Esophagus (tissue), 2 donors: ENCODE results near the gene LOC101059915.
"Not testable (repeated sequence)": the region's sequence is repeated elsewhere in the genome, so short reads cannot be mapped to it uniquely, and the experiment has no call there.

Experiments
- H3K27ac ChIP-seq, 2 donors: one replicate each; pipeline ENCODE4 v1.5.1; 2013; ENCODE audit warnings: low read depth in 2 of 2, mild to moderate bottlenecking in 2 of 2, inconsistent platforms in 1 of 2, low read length in 1 of 2, moderate library complexity in 1 of 2
- H3K27me3 ChIP-seq, 2 donors: one replicate each; pipeline ENCODE4 v1.6.1; 2013; ENCODE audit warnings: low read length in 2 of 2, control low read depth in 1 of 2, mild to moderate bottlenecking in 1 of 2; ENCODE audit not compliant: insufficient read depth in 2 of 2, control insufficient read depth in 1 of 2
- H3K36me3 ChIP-seq, 2 donors: one replicate each; pipeline ENCODE4 v1.6.1; 2013; ENCODE audit warnings: low read length in 1 of 2; ENCODE audit not compliant: control insufficient read depth in 2 of 2, insufficient read depth in 2 of 2
- H3K4me1 ChIP-seq, 2 donors: one replicate each; pipeline ENCODE4 v1.6.1; 2013; ENCODE audit warnings: low read length in 1 of 2; ENCODE audit not compliant: control insufficient read depth in 2 of 2, insufficient read depth in 2 of 2
- H3K4me3 ChIP-seq, 2 donors: one replicate each; pipeline ENCODE4 v1.5.1; 2013; ENCODE audit warnings: low read length in 2 of 2, mild to moderate bottlenecking in 2 of 2, low read depth in 1 of 2, moderate library complexity in 1 of 2
- H3K9me3 ChIP-seq, 2 donors: one replicate each; pipeline ENCODE4 v1.6.1; 2013; ENCODE audit warnings: mild to moderate bottlenecking in 2 of 2, low read depth in 1 of 2, low read length in 1 of 2, moderate library complexity in 1 of 2; ENCODE audit not compliant: control insufficient read depth in 2 of 2, insufficient read depth in 1 of 2
- WGBS, 2 donors: extraction: QIAGEN DNeasy Blood & Tissue Kit; methylation state at CpG; one replicate each; pipeline ENCODE4 v1.1.7; 2013; 5-methylcytosine and 5-hydroxymethylcytosine counted together
- donor health status: healthy with polysubstance abuse.
- donor health status: Bipolar disorder and iron deficiency.

LOC101059915 gene

DNA sequence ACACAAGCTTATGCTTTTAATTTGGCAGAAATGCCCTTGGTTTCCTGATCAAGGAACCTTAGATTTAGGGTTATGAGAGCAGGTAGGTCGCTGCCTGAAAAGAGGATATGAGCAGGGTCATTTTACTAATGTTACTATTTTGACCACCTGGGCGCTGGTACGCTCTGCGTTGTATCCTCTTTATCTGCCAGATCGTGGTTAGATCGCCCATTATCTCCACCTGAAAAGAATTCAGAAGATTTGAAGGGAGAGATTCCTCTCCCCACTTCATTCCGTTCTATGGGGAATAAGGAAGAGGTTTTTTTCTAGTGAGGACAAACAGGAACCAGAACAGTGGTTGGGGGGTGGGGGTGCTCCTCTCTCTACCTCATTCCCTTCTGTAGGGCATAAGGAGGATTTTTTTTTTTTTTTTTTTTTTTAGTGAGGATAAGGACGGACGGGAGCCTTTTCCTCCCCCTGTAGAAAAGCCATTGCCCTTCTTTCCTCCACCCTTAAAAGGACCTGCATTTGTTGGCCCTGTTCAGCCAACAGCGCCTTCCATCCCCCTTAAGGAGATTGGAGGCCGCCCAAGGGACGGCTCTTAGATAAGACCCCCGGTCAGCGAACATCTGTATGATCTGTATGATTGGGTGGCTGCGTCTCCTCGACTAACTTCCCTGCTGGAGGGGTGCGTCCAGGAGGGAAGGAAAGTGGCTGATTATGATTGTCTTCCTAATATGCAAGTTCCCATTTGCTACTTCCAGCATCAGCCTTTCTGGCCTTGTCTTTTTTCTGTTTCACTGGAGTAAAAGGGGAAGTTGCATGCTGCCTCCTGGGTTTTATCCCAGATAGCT lies 30.3 kb downstream of the LOC101059915 start:
- not testable (repeated sequence) for H3K4me1 ChIP-seq, H3K27me3 ChIP-seq, H3K4me3 ChIP-seq, H3K9me3 ChIP-seq, H3K27ac ChIP-seq, H3K36me3 ChIP-seq
- no CpG with 5 or more reads among the region's 17 CpGs for WGBS, 2 donors

DNA sequence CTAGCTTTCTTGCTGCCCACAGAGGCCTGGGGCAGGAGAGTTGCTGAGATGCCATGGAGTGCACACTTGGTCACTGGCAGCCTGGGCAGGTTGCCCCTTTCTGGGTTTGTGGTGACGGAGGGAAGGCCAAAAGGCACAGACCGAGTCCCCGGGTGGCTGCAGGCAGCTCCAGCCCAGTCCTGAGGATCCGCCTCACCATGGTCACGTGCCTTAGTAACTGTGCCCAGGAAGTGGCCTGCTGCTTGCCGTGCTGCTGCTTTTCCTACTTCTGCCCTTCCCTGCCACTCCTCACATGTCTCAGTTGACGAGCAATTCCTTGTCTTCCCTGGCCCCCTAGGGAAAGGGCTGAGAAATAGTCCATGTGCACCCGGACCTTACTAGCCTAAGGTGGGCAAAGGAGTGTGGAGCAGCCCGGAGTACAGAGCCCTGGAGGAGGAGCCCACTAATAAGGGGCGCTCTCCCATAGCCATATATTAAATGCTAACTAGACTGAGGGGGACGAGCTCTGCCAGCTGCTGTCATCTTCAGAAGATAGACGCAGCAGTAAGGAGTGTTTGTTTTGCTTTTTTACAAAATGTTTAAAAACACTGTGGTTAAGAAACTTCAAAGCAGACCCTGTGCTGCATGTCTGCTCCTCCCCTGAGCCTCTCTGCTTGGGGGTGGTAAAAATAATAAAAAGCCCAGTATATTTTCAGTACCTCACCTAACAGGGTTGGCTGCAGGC lies 31.1 kb downstream of the LOC101059915 start:
- H3K4me3 ChIP-seq, H3K27ac ChIP-seq, H3K36me3 ChIP-seq, H3K27me3 ChIP-seq, H3K9me3 ChIP-seq, H3K4me1 ChIP-seq: not testable (repeated sequence)
- no CpG with 5 or more reads among the region's 12 CpGs for WGBS, 2 donors

GRCh38 chrX:71699023-71699344 lies 31.6 kb downstream of the LOC101059915 start:
- H3K4me1 ChIP-seq, H3K27me3 ChIP-seq, H3K9me3 ChIP-seq, H3K36me3 ChIP-seq, H3K4me3 ChIP-seq, H3K27ac ChIP-seq: not testable (repeated sequence)
- no CpG with 5 or more reads among the region's 4 CpGs for WGBS, 2 donors

- not testable (repeated sequence) for H3K4me1 ChIP-seq, H3K36me3 ChIP-seq, H3K27me3 ChIP-seq, H3K27ac ChIP-seq, H3K4me3 ChIP-seq, H3K9me3 ChIP-seq
- no CpG with 5 or more reads among the region's 12 CpGs for WGBS, 2 donors
Observed at GRCh38 chrX:71702853-71703252, 35.5 kb downstream of the LOC101059915 start.

DNA sequence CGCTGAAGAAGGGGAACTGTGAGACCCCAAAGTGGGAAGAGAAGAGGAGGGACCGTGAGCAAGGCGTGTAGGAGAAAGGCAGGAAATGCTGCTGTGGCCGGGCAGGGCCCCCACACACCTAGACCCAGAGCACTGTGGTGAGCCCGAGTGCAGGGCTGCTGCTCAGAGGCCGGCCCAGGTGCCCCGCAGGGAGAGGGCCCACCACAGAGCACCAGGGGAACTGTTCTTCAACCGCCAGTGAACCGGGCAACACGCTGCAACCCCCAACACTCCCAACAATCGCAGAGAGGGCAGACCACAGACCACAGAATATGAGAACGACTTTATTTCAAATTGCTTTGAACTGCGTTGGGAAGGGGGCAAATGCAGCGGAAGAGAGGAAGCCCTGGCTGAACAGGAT lies 46.7 kb downstream of the LOC101059915 start:
- no CpG with 5 or more reads among the region's 14 CpGs for WGBS, 2 donors
- not testable (repeated sequence) for H3K27ac ChIP-seq, H3K9me3 ChIP-seq

GRCh38 chrX:71715551-71715950 lies 48.2 kb downstream of the LOC101059915 start:
- H3K36me3 ChIP-seq, H3K4me3 ChIP-seq, H3K27ac ChIP-seq, H3K4me1 ChIP-seq, H3K9me3 ChIP-seq, H3K27me3 ChIP-seq: not testable (repeated sequence)
- WGBS, 2 donors = no CpG with 5 or more reads among the region's 8 CpGs

More for the DNA sequence above, 46.7 kb downstream of the LOC101059915 start:
- not testable (repeated sequence) for H3K4me3 ChIP-seq, H3K27me3 ChIP-seq, H3K36me3 ChIP-seq, H3K4me1 ChIP-seq

- H3K27me3 ChIP-seq, H3K27ac ChIP-seq, H3K36me3 ChIP-seq, H3K9me3 ChIP-seq, H3K4me3 ChIP-seq, H3K4me1 ChIP-seq: not testable (repeated sequence)
- no CpG with 5 or more reads among the region's 12 CpGs for WGBS, 2 donors
Observed at GRCh38 chrX:71716323-71716722, 49.0 kb downstream of the LOC101059915 start.

- not testable (repeated sequence) for H3K36me3 ChIP-seq, H3K4me1 ChIP-seq, H3K27me3 ChIP-seq, H3K27ac ChIP-seq, H3K9me3 ChIP-seq, H3K4me3 ChIP-seq
- WGBS, 2 donors = no CpG with 5 or more reads among the region's 30 CpGs
Observed at GRCh38 chrX:71718185-71718584, 50.8 kb downstream of the LOC101059915 start, which contains the start of gene CXorf49. Gene CXorf49, minus strand, starts transcription at chrX:71718285. Its CDS starts 134 bp downstream, at chrX:71718151.

GRCh38 chrX:71719195-71719594 lies 51.8 kb downstream of the LOC101059915 start:
- H3K4me1 ChIP-seq, H3K27ac ChIP-seq, H3K36me3 ChIP-seq, H3K4me3 ChIP-seq, H3K27me3 ChIP-seq, H3K9me3 ChIP-seq: not testable (repeated sequence)
- 97% methylated on average over 13 of the region's 30 CpGs; no CpG with 5 or more reads in 1 of the 2 donors for WGBS, 2 donors
